ENCODE results near the gene TOMM70.
"Not testable (repeated sequence)": the region's sequence is repeated elsewhere in the genome, so short reads cannot be mapped to it uniquely, and the experiment has no call there.

TOMM70 gene

GRCh38 chr3:100361897-100362296, 39.0 kb downstream of the TOMM70 start:
- DNase-seq (ENCODE audit: low spot score) = no peak

- no peak for DNase-seq (ENCODE audit: low spot score)
These were observed 40.0 kb downstream of the TOMM70 start for GRCh38 chr3:100360757-100361496.

GRCh38 chr3:100359035-100359434, 41.9 kb downstream of the TOMM70 start:
- DNase-seq (ENCODE audit: low spot score) = no peak

- DNase-seq (ENCODE audit: low spot score) = no peak
These were observed 42.5 kb downstream of the TOMM70 start for GRCh38 chr3:100358413-100358812.

GRCh38 chr3:100354850-100355249, 46.0 kb downstream of the TOMM70 start:
- no peak for DNase-seq (ENCODE audit: low spot score)

GRCh38 chr3:100352296-100353231, 48.3 kb downstream of the TOMM70 start:
- DNase-seq (ENCODE audit: low spot score) = no peak

GRCh38 chr3:100351770-100352169, 49.1 kb downstream of the TOMM70 start:
- DNase-seq (ENCODE audit: low spot score) = not testable (repeated sequence)

- DNase-seq (ENCODE audit: low spot score) = no peak
These were observed 52.2 kb downstream of the TOMM70 start for GRCh38 chr3:100348727-100349126.

- no peak for DNase-seq (ENCODE audit: low spot score)
These were observed 60.4 kb downstream of the TOMM70 start for GRCh38 chr3:100340527-100340926.

- no peak for DNase-seq (ENCODE audit: low spot score)
These were observed 61.1 kb downstream of the TOMM70 start for GRCh38 chr3:100339786-100340185.

- no peak for DNase-seq (ENCODE audit: low spot score)
These were observed 62.0 kb downstream of the TOMM70 start for GRCh38 chr3:100338911-100339310.

GRCh38 chr3:100336229-100336628, 64.7 kb downstream of the TOMM70 start:
- DNase-seq (ENCODE audit: low spot score) = not testable (repeated sequence)

- DNase-seq (ENCODE audit: low spot score) = no peak
These were observed 65.5 kb downstream of the TOMM70 start for GRCh38 chr3:100335434-100335833.

GRCh38 chr3:100334488-100335351, 66.2 kb downstream of the TOMM70 start, which contains the start of gene NIT2:
Gene NIT2 (plus strand): TSS chr3:100334757. CDS start chr3:100334792, 35 bp downstream.
- peak; percentile 56 for DNase-seq (ENCODE audit: low spot score)

GRCh38 chr3:100333970-100334487, 66.9 kb downstream of the TOMM70 start:
- DNase-seq (ENCODE audit: low spot score) = peak; percentile 17

- no peak for DNase-seq (ENCODE audit: low spot score)
These were observed 67.8 kb downstream of the TOMM70 start for GRCh38 chr3:100333051-100333450.

GRCh38 chr3:100331660-100332059, 69.2 kb downstream of the TOMM70 start:
- DNase-seq (ENCODE audit: low spot score) = no peak

GRCh38 chr3:100330651-100331050, 70.2 kb downstream of the TOMM70 start:
- DNase-seq (ENCODE audit: low spot score) = no peak

GRCh38 chr3:100329800-100330489, 70.9 kb downstream of the TOMM70 start:
- DNase-seq (ENCODE audit: low spot score) = no peak

- not testable (repeated sequence) for DNase-seq (ENCODE audit: low spot score)
These were observed 73.5 kb downstream of the TOMM70 start for GRCh38 chr3:100327377-100327776.

GRCh38 chr3:100325827-100326226, 75.1 kb downstream of the TOMM70 start:
- no peak for DNase-seq (ENCODE audit: low spot score)

Data from pons (tissue), 1 donor.